ENCODE results near the gene FAM169A. TPM values are rescaled to one million over a fixed set of nuclear protein-coding genes. Genes with fewer than 3 reads are reported as not detected.

The FAM169A gene
- total RNA-seq, 2 experiments from 2014 or later = 10.4 to 11.5 TPM

- DNase-seq = no peak
- H3K9me3 Mint-ChIP-seq = no peaks in the 10 kb centered on the region
- H3K36me3 Mint-ChIP-seq (ENCODE audit: low read depth) = no peaks in the 10 kb centered on the region
- POLR2A ChIA-PET = no interaction called here
- ATAC-seq = no peak
- CTCF ChIA-PET = interaction anchor here (1.1 kb wide), 1 partner anchor 24 kb away, joined by 3 read pairs; no protein-coding TSS in a partner anchor
- no peak overlapping the region for H3K27ac Mint-ChIP-seq
- peaks cover 2% of the 10 kb centered on the region for H3K4me1 Mint-ChIP-seq (ENCODE audit: low read depth)
- no peak overlapping the region for H3K4me3 Mint-ChIP-seq
- intact Hi-C loops (cut with micrococcal nuclease) = no loop called here
- TF ChIP-seq, protein P1, sequence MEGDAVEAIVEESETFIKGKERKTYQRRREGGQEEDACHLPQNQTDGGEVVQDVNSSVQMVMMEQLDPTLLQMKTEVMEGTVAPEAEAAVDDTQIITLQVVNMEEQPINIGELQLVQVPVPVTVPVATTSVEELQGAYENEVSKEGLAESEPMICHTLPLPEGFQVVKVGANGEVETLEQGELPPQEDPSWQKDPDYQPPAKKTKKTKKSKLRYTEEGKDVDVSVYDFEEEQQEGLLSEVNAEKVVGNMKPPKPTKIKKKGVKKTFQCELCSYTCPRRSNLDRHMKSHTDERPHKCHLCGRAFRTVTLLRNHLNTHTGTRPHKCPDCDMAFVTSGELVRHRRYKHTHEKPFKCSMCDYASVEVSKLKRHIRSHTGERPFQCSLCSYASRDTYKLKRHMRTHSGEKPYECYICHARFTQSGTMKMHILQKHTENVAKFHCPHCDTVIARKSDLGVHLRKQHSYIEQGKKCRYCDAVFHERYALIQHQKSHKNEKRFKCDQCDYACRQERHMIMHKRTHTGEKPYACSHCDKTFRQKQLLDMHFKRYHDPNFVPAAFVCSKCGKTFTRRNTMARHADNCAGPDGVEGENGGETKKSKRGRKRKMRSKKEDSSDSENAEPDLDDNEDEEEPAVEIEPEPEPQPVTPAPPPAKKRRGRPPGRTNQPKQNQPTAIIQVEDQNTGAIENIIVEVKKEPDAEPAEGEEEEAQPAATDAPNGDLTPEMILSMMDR (IDR thresholded peaks at IDR 0.05) = no peak
- no peaks in the 10 kb centered on the region for H3K27me3 Mint-ChIP-seq
Observed at GRCh38 chr5:74822288-74822687, 43.9 kb downstream of the FAM169A start.

- ChIA-PET POLR2A (no interaction called here), CTCF (interaction anchor here (0.8 kb wide), 1 partner anchor 10 kb away, joined by 3 read pairs; no protein-coding TSS in a partner anchor)
- ATAC-seq (no peak), DNase-seq (no peak)
- intact Hi-C loops (cut with micrococcal nuclease) = no loop called here
- H3K27me3 Mint-ChIP-seq = no peaks in the 10 kb centered on the region
- H3K4me3 Mint-ChIP-seq = no peak overlapping the region
- no peaks in the 10 kb centered on the region for H3K36me3 Mint-ChIP-seq (ENCODE audit: low read depth)
- TF ChIP-seq, protein P1 (IDR thresholded peaks at IDR 0.05) = no peak
- no peaks in the 10 kb centered on the region for H3K9me3 Mint-ChIP-seq
- peaks cover 16% of the 10 kb centered on the region for H3K4me1 Mint-ChIP-seq (ENCODE audit: low read depth)
- no peak overlapping the region for H3K27ac Mint-ChIP-seq
Observed at GRCh38 chr5:74816875-74817274, 49.3 kb downstream of the FAM169A start.

GRCh38 chr5:74810915-74811314, 55.3 kb downstream of the FAM169A start:
- no peak overlapping the region for H3K4me3 Mint-ChIP-seq
- no peaks in the 10 kb centered on the region for H3K27me3 Mint-ChIP-seq
- TF ChIP-seq, protein P1 (IDR thresholded peaks at IDR 0.05) = no peak
- ATAC-seq (no peak), DNase-seq (no peak)
- POLR2A ChIA-PET = no interaction called here
- CTCF ChIA-PET = no interaction called here
- peaks cover 2% of the 10 kb centered on the region for H3K4me1 Mint-ChIP-seq (ENCODE audit: low read depth)
- H3K36me3 Mint-ChIP-seq (ENCODE audit: low read depth) = no peaks in the 10 kb centered on the region
- no peak overlapping the region for H3K27ac Mint-ChIP-seq
- intact Hi-C loops (cut with micrococcal nuclease) = no loop called here
- H3K9me3 Mint-ChIP-seq = no peaks in the 10 kb centered on the region

GRCh38 chr5:74801941-74802340, 64.2 kb downstream of the FAM169A start:
- POLR2A ChIA-PET = no interaction called here
- H3K36me3 Mint-ChIP-seq (ENCODE audit: low read depth) = peaks cover 9% of the 10 kb centered on the region
- intact Hi-C loops (cut with micrococcal nuclease) = no loop called here
- DNase-seq (no peak), ATAC-seq (no peak)
- CTCF ChIA-PET = no interaction called here
- no peaks in the 10 kb centered on the region for H3K27me3 Mint-ChIP-seq
- no peak overlapping the region for H3K4me3 Mint-ChIP-seq
- TF ChIP-seq, protein P1 (IDR thresholded peaks at IDR 0.05) = no peak
- no peaks in the 10 kb centered on the region for H3K4me1 Mint-ChIP-seq (ENCODE audit: low read depth)
- H3K27ac Mint-ChIP-seq = peak overlapping the region; percentile 5
- no peaks in the 10 kb centered on the region for H3K9me3 Mint-ChIP-seq

GRCh38 chr5:74801197-74801596, 65.0 kb downstream of the FAM169A start:
- ATAC-seq = no peak

More at GRCh38 chr5:74801197-74801596, 65.0 kb downstream of the FAM169A start:
- H3K27me3 Mint-ChIP-seq = no peaks in the 10 kb centered on the region
- ChIA-PET POLR2A (no interaction called here), CTCF (no interaction called here)
- no peak overlapping the region for H3K4me3 Mint-ChIP-seq
- intact Hi-C loops (cut with micrococcal nuclease) = no loop called here
- peaks cover 9% of the 10 kb centered on the region for H3K36me3 Mint-ChIP-seq (ENCODE audit: low read depth)
- DNase-seq = no peak
- no peaks in the 10 kb centered on the region for H3K9me3 Mint-ChIP-seq
- H3K4me1 Mint-ChIP-seq (ENCODE audit: low read depth) = no peaks in the 10 kb centered on the region
- H3K27ac Mint-ChIP-seq = no peak overlapping the region
- TF ChIP-seq, protein P1 (IDR thresholded peaks at IDR 0.05) = no peak
